Upper lobe of left lung (tissue), 6 donors: ENCODE measurements around the gene SORBS1. TPM values are rescaled to one million over a fixed set of nuclear protein-coding genes. Genes with fewer than 3 reads are reported as not detected.

Source experiments
- ATAC-seq, 2 donors: fragments of 200-7000 bp; cut with Tn5 transposase; one replicate each; pipeline ENCODE4 v1.9.1; 2022; ENCODE audit warnings: mild to moderate bottlenecking in 2 of 2, moderate library complexity in 2 of 2; ENCODE audit not compliant: low FRiP score in 2 of 2
- DNase-seq, 2 donors: peaks; one replicate each; pipeline ENCODE4 v3.0.0-alpha.2; 2019 to 2020
- H3K27ac ChIP-seq, 4 donors: fragments of 200-600 bp; sonication (generic); one replicate each; pipeline ENCODE4 v1.5.1; 2016 to 2019
- H3K27me3 ChIP-seq, 4 donors: fragments of 200-600 bp; sonication (generic); one replicate each; pipeline ENCODE4 v1.5.1; 2017 to 2019
- H3K36me3 ChIP-seq, 4 donors: fragments of 200-600 bp; sonication (generic); one replicate each; pipeline ENCODE4 v1.5.1; 2016 to 2019
- H3K4me1 ChIP-seq, 4 donors: fragments of 200-600 bp; sonication (generic); one replicate each; pipeline ENCODE4 v1.5.1; 2018 to 2019
- H3K4me3 ChIP-seq, 4 donors: fragments of 200-600 bp; sonication (generic); one replicate each; pipeline ENCODE4 v1.5.1; 2017 to 2019; ENCODE audit warnings: mild to moderate bottlenecking in 2 of 4, moderate library complexity in 1 of 4
- H3K9me3 ChIP-seq, 4 donors: fragments of 200-600 bp; sonication (generic); one replicate each; pipeline ENCODE4 v1.5.1; 2018 to 2019
- CTCF ChIP-seq, 6 experiments: fragments of 450-650 bp in 4 of 6; fragments of 200-600 bp in 2 of 6; sonication (generic) in 2 of 6; IDR thresholded peaks; one replicate each; pipeline ENCODE4 v1.5.1; 2016 to 2019; ENCODE audit warnings: antibody characterized with exemption in 6 of 6
- EP300 ChIP-seq, 4 donors: sonication (generic); formaldehyde crosslinking; IDR thresholded peaks; one replicate each; pipeline ENCODE4 v1.5.1; 2017; ENCODE audit warnings: antibody characterized with exemption in 4 of 4, control low read depth in 2 of 4
- POLR2A ChIP-seq, 4 donors: fragments of 450-650 bp; IDR thresholded peaks; one replicate each; pipeline ENCODE4 v1.5.1; 2016 to 2017; ENCODE audit warnings: antibody characterized with exemption in 4 of 4, mild to moderate bottlenecking in 2 of 4
- POLR2AphosphoS5 ChIP-seq, 2 donors: sonication (generic); formaldehyde crosslinking; IDR thresholded peaks; one replicate each; pipeline ENCODE4 v1.5.1; 2017; ENCODE audit warnings: antibody characterized with exemption in 2 of 2
- WGBS, 2 donors: methylation state at CpG; one replicate each; pipeline ENCODE4 v1.1.5; 2017 to 2018; 5-methylcytosine and 5-hydroxymethylcytosine counted together
- total RNA-seq, 6 donors: library from RNA; depleted of rRNA in 4 of 6; stranded (reverse); fragments of >200 nt in 4 of 6; gene quantifications; one replicate each; pipeline versions ENCODE4 v1.1.0 to v1.2.1, GENCODE V29; 2016 to 2021
- donor health status: DM: no; HTN: no; CAD: no; lungs with moderate emphysema.
- donor health status: DM: no; HTN: yes; CAD: no; lungs with severe emphysema.

SORBS1 gene
- total RNA-seq, 6 donors from 2014 or later = 45.8 to 116 (median 71.7) TPM

GRCh38 chr10:95454940-95455339 lies 106.2 kb downstream of the SORBS1 start:
- WGBS, 2 donors = 86 to 89% methylated on average over 4 of the region's 4 CpGs
- no peak overlapping the region for H3K27ac ChIP-seq
- H3K4me1 ChIP-seq = peaks cover 0 to 18% (median 16%) of the 10 kb centered on the region in 4 donors
- H3K9me3 ChIP-seq = no peaks in the 10 kb centered on the region
- DNase-seq (no peak), ATAC-seq (no peak)
- H3K36me3 ChIP-seq = no peaks in the 10 kb centered on the region
- TF ChIP-seq CTCF (IDR thresholded peaks at IDR 0.05) (no peak), POLR2A (IDR thresholded peaks at IDR 0.05) (no peak), EP300 (IDR thresholded peaks at IDR 0.05) (no peak), POLR2AphosphoS5 (IDR thresholded peaks at IDR 0.05) (no peak)
- no peak overlapping the region for H3K4me3 ChIP-seq
- H3K27me3 ChIP-seq = no peaks in the 10 kb centered on the region

GRCh38 chr10:95454356-95454755 lies 106.8 kb downstream of the SORBS1 start:
- Histone ChIP-seq H3K36me3 (no peaks in the 10 kb centered on the region), H3K4me1 (peaks cover 0 to 17% (median 13%) of the 10 kb centered on the region in 4 donors), H3K27me3 (no peaks in the 10 kb centered on the region), H3K27ac (no peak overlapping the region), H3K4me3 (no peak overlapping the region), H3K9me3 (no peaks in the 10 kb centered on the region)
- 96 to 100% methylated on average over 3 of the region's 3 CpGs for WGBS, 2 donors
- TF ChIP-seq EP300 (IDR thresholded peaks at IDR 0.05) (no peak), POLR2A (IDR thresholded peaks at IDR 0.05) (no peak), POLR2AphosphoS5 (IDR thresholded peaks at IDR 0.05) (no peak), CTCF (IDR thresholded peaks at IDR 0.05) (no peak)
- DNase-seq (no peak), ATAC-seq (no peak)

DNA sequence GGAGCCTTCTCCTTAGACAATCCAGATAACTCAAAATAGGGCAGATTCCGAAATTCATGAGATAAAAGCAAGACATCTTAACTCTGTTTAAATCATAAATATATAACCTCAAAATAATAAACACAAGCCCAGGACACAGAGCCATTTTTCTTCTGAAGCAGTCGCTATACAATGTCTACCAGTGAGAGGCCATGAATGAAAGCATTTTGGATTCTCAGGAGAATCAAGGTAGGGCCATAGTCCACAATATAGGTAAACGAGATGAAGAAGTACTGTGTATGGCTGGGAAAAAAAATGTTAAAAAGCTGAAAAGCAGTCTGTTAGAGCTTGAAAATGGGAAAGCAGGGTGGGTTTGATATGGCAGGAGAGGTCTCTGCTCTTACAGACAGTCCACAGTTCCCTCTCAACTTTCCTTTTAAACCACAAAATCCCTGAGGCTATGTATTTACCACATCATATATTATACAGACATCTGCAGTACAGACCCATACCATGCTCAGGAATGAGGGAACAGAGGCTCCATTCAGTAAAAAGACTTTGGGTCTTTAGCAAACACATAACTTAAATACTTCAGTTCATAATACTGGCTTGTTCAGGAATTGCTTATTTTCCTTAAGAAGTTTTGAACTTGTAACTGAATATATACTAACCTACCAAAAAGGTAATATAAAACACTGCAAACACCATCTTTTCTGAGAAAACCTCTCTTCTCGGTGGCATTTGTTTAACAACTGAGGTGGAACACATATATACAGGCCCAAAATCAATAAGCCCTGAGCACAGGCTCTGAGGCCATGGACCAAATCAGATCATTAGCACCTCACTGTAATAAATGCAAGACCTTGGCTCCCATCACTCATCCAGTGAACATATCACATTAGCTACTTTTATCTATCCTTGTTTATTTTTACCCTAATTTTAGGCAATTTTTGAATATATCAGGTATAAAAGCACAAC lies 109.3 kb downstream of the SORBS1 start:
- TF ChIP-seq POLR2AphosphoS5 (IDR thresholded peaks at IDR 0.05) (no peak), POLR2A (IDR thresholded peaks at IDR 0.05) (no peak), CTCF (IDR thresholded peaks at IDR 0.05) (no peak)
- DNase-seq = no peak
- no peak for ATAC-seq
- Histone ChIP-seq H3K27me3 (no peaks in the 10 kb centered on the region), H3K27ac (no peak overlapping the region), H3K4me1 (peaks cover 9 to 17% (median 16%) of the 10 kb centered on the region in 4 donors), H3K36me3 (no peaks in the 10 kb centered on the region), H3K9me3 (no peaks in the 10 kb centered on the region), H3K4me3 (no peak overlapping the region)
- WGBS, 2 donors = 65 to 72% methylated on average over 4 of the region's 4 CpGs

DNA sequence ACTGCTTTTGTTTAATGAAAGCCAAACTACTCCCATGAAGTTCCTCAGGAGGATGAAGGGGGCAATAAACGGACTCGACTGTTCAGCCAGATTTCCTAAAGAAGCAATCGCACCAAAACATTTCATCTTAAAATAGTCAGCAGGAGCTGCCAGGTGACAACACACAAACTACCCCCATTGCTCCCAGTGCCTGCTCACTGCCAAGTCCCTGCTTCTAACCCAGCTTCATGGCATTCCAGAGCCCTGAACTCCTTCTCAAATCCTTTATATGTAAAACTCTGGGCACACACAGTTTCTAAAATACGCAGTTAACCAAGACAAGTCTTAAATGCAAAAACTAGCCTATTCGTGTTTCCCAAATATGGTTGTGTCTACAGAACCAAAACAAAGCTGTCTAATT lies 110.0 kb downstream of the SORBS1 start:
- Histone ChIP-seq H3K4me1 (peaks cover 16 to 24% (median 19%) of the 10 kb centered on the region in 4 donors), H3K27me3 (no peaks in the 10 kb centered on the region), H3K27ac (no peak overlapping the region), H3K9me3 (no peaks in the 10 kb centered on the region), H3K36me3 (no peaks in the 10 kb centered on the region), H3K4me3 (no peak overlapping the region)
- DNase-seq (no peak), ATAC-seq (no peak)
- TF ChIP-seq POLR2AphosphoS5 (IDR thresholded peaks at IDR 0.05) (no peak), POLR2A (IDR thresholded peaks at IDR 0.05) (no peak)
- 64 to 82% methylated on average over 5 of the region's 5 CpGs for WGBS, 2 donors

GRCh38 chr10:95450188-95450587 lies 111.0 kb downstream of the SORBS1 start:
- no peak for DNase-seq
- 88 to 95% methylated on average over 4 of the region's 4 CpGs for WGBS, 2 donors
- no peak overlapping the region for H3K27ac ChIP-seq
- H3K4me3 ChIP-seq = no peak overlapping the region
- no peaks in the 10 kb centered on the region for H3K27me3 ChIP-seq
- H3K9me3 ChIP-seq = no peaks in the 10 kb centered on the region
- no peak for ATAC-seq
- no peaks in the 10 kb centered on the region for H3K36me3 ChIP-seq
- peaks cover 24 to 33% (median 29%) of the 10 kb centered on the region in 4 donors for H3K4me1 ChIP-seq
- TF ChIP-seq POLR2AphosphoS5 (IDR thresholded peaks at IDR 0.05) (no peak), EP300 (IDR thresholded peaks at IDR 0.05) (no peak), POLR2A (IDR thresholded peaks at IDR 0.05) (no peak), CTCF (IDR thresholded peaks at IDR 0.05) (no peak)
